Loucy (cell line): ENCODE data around the gene SKIC8.

Source experiments
- EZH2phosphoT487 ChIP-seq: fragments of 200-600 bp; IDR thresholded peaks from 2 replicates; pipeline ENCODE4 v1.6.1; 2018; ENCODE audit warnings: antibody characterized with exemption, mild to moderate bottlenecking, moderate library complexity, borderline replicate concordance
- TF ChIP-seq, protein P1 (sequence below): fragments of 200-600 bp; sonication (generic); conservative IDR thresholded peaks from 2 replicates; pipeline ENCODE4 v1.5.1; 2014; ENCODE audit warnings: mild to moderate bottlenecking, antibody characterized with exemption, low read length

DNA sequence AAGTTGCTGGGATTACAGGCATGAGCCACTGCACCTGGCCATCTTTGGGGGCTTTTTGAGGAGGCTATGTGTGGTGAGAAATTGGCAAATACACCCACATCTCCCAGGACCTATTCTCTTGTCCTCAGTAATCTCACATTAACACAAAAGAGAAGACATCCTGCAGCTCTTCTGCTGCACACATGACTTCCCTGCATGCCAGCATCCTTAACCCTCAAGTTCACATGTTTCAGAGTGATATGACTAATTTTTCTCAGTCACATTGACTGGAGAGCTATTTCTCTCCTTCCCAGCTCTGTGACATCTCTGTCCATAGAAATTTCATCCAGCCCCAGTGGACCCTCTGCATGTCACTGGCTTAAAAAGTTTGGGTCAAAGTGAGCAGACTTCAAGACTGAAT is 1.9 kb upstream of the SKIC8 start:
- TF ChIP-seq, protein P1, sequence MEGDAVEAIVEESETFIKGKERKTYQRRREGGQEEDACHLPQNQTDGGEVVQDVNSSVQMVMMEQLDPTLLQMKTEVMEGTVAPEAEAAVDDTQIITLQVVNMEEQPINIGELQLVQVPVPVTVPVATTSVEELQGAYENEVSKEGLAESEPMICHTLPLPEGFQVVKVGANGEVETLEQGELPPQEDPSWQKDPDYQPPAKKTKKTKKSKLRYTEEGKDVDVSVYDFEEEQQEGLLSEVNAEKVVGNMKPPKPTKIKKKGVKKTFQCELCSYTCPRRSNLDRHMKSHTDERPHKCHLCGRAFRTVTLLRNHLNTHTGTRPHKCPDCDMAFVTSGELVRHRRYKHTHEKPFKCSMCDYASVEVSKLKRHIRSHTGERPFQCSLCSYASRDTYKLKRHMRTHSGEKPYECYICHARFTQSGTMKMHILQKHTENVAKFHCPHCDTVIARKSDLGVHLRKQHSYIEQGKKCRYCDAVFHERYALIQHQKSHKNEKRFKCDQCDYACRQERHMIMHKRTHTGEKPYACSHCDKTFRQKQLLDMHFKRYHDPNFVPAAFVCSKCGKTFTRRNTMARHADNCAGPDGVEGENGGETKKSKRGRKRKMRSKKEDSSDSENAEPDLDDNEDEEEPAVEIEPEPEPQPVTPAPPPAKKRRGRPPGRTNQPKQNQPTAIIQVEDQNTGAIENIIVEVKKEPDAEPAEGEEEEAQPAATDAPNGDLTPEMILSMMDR, result no peak
- TF ChIP-seq EZH2phosphoT487, result no peak
